ENCODE results near the gene ZNHIT2.
A peak's percentile ranks its signal among the peaks of the same experiment; 100 is the strongest.

The ZNHIT2 gene

GRCh38 chr11:65103476-65103875 lies 14.0 kb downstream of the ZNHIT2 start:
- DNase-seq (ENCODE audit: low read depth) = no peak

DNA sequence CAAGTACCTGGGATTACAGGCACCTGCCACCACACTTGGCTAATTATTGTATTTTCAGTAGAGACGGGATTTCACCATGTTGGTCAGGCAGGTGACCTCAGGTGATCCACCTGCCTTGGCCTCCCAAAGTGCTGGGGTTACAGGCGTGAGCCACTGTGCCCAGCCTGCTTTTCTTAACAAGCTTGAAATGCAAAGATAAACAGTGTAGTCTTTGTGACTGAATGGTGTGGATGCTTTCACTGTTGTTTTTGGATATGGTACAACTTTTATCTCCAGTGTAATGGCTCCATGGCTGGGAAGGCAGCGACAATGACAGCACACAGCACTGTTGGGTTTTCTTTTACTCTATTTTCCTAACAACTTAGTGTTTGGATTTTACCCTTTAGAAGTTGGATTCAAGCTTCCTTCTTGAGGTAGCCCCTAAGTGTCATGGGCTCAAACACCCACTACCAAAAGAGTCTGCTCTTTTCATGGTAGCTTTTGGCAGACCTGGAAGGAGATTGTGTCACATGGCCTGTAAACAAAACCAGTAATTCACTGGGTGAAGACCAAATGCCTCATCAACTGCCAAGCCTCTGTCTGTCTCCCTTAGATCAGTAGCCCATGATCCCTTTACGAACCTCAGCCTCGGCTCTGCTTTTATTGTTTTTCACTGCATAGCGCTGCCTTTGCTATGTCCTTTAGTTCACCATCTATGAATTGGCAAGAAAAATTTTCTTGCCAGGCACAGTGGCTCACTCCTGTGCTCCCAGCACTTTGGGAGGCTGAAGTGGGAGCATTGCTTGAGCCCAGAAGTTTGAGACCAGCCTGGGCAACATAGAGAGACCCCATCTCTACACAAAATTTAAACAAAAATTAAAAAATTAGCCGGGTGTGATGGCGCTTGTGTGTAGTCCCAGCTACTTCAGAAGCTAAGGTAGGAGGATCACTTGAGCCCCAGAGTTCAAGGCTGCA lies 15.1 kb downstream of the ZNHIT2 start:
- DNase-seq (ENCODE audit: low read depth) = no peak

DNA sequence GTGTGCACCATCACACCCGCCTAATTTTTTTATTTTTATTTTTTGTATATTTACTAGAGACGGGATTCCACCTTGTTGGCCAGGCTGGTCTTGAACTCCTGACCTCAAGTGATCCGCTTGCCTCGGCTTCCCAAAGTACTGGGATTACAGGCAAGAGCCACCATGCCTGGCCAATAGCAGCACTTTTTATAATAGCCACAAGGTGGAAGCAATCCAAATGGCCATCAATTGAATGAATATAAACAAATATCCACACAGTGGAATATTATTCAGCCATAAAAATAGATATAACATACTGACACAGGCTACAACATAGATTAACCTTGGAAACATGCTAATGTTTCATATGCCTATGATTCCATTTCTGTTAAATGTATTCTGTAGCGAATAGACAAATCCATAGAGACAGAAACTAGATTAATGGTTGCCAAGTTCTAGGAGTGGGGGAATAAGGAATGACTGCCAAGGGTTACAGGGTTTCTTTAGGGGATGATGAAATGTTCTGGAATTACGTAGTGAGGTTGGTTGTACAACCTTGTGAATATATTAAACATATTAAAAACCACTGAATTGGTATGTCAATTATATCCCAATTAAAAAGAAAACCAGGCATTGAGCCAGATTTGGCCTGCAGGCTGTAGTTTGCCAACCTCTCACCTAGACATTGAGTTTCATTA lies 16.7 kb downstream of the ZNHIT2 start:
- peak; percentile 18 for DNase-seq (ENCODE audit: low read depth)

- DNase-seq (ENCODE audit: low read depth) = no peak
Measured at GRCh38 chr11:65096926-65097325, 20.6 kb downstream of the ZNHIT2 start.

- DNase-seq (ENCODE audit: low read depth) = peak; percentile 93
Measured at GRCh38 chr11:65095974-65096806, 21.3 kb downstream of the ZNHIT2 start, which contains the start of gene VPS51. Gene VPS51 (plus strand): TSS chr11:65096214. CDS start chr11:65096251, 37 bp downstream.

GRCh38 chr11:65095427-65095826 lies 22.1 kb downstream of the ZNHIT2 start:
- no peak for DNase-seq (ENCODE audit: low read depth)

DNA sequence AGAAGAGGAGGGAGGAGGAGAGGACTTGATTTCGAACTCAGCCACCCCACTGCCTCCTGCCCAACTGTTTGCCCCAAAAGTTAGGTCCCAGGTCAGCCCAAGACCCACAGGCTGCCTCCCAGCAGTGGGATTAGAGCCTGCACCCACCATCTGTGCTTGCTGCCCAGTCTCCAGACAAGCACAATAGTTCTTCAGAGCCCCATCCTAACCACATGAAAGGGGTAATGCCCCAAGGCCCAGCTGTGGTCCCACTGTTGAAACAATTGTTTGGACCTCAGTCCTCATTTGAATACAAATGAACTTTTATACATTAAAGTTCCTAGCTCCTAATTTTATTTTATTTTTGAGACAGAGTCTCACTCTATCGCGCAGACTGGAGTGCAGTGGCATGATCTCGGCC lies 26.9 kb downstream of the ZNHIT2 start:
- DNase-seq (ENCODE audit: low read depth) = no peak

GRCh38 chr11:65089621-65090020 lies 27.9 kb downstream of the ZNHIT2 start:
- no peak for DNase-seq (ENCODE audit: low read depth)

- no peak for DNase-seq (ENCODE audit: low read depth)
Measured at GRCh38 chr11:65087827-65088226, 29.7 kb downstream of the ZNHIT2 start.

DNA sequence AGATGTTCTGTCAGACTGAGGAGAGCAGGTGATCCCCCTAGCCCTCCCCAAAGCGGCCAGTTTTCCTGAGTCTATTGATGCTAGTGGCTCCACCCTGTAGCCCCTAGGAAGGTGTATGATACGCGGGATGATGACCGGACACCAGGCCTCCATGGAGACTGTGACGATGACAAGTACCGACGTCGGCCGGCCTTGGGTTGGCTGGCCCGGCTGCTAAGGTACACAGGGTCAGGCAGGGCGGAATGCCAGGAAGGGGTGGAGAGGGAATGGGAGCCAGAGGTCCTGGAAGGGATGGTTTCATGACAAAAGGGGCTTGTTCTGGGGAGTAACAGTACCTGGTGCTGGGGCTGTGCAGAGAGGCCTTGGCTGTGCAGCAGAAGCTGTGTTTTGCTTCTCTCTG lies 30.3 kb downstream of the ZNHIT2 start:
- no peak for DNase-seq (ENCODE audit: low read depth)

DNA sequence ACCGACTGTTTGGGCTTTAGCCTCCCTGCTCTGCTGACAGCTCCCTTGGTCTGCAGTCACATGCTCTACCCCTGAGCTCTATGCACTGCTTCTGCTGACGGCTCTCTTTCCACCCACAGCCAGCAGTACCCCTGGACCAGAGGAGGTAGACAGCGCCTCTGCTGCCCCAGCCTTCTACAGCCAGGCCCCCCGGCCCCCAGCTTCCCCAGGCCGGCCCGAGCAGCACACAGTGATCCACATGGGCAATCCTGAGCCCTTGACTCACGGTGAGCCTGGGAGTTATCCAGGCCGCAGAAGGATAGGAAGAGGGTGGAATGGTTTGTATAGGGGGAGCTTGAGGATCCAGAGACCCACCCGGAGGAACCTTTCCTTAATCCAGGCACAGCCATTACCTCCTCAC lies 30.7 kb downstream of the ZNHIT2 start:
- no peak for DNase-seq (ENCODE audit: low read depth)

GRCh38 chr11:65085446-65085845 lies 32.1 kb downstream of the ZNHIT2 start:
- no peak for DNase-seq (ENCODE audit: low read depth)

DNA sequence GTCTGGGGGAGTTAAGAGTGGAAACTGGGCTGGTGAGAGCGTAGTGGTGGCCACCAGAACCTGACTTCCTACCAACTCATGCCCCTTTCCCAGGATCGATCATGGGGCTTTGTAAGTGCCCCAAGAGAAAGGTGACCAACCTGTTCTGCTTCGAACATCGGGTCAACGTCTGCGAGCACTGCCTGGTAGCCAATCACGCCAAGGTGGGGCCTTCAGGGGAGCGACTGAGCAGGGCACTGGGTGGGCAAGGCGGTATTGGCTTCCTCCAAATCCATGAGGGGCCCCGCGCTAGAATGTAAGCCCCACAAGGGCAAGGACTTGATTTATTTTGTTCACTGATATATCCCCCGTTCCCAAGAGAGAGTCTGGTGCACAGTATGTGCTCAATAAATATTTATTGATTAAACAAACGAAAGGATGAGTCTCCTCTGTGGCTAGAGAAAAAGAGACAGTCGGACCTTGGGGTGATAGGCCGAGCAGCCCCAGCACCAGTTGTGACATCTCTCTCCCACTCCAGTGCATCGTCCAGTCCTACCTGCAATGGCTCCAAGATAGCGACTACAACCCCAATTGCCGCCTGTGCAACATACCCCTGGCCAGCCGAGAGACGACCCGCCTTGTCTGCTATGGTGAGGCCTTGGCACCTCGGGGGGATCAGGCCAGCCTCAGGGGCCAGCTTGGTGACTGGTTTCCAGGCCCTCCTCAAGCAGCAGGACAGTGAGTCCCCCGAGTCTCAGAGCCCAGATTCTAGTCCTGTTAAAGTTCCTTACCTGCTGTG lies 32.7 kb downstream of the ZNHIT2 start:
- no peak for DNase-seq (ENCODE audit: low read depth)

GRCh38 chr11:65083834-65084597 lies 33.5 kb downstream of the ZNHIT2 start, which contains the start of the genes CDCA5 and ZFPL1:
Gene CDCA5 (minus strand): TSS chr11:65084040. CDS start chr11:65083978, 62 bp downstream.
Gene ZFPL1 (plus strand): TSS chr11:65084222. CDS start chr11:65084699, 477 bp downstream.
- peak; percentile 96 for DNase-seq (ENCODE audit: low read depth)

GRCh38 chr11:65083134-65083833 lies 34.2 kb downstream of the ZNHIT2 start:
- DNase-seq (ENCODE audit: low read depth) = peak; percentile 37

GRCh38 chr11:65078786-65079342 lies 38.6 kb downstream of the ZNHIT2 start:
- no peak for DNase-seq (ENCODE audit: low read depth)

GRCh38 chr11:65078151-65078550 lies 39.4 kb downstream of the ZNHIT2 start:
- DNase-seq (ENCODE audit: low read depth) = peak; percentile 54

GRCh38 chr11:65077451-65077850 lies 40.0 kb downstream of the ZNHIT2 start:
- DNase-seq (ENCODE audit: low read depth) = peak; percentile 36

GRCh38 chr11:65072631-65072966 lies 44.9 kb downstream of the ZNHIT2 start:
- DNase-seq (ENCODE audit: low read depth) = no peak
